Smooth muscle cell (in vitro differentiated cells): ENCODE results near the gene PDS5B. TPM values are rescaled to one million over a fixed set of nuclear protein-coding genes. Genes with fewer than 3 reads are reported as not detected.
A peak's percentile ranks its signal among the peaks of the same experiment; 100 is the strongest.

ENCODE experiments used
- DNase-seq: peaks from one replicate; lab custom pipeline; 2025; ENCODE audit not compliant: unreplicated experiment; lab: John Stamatoyannopoulos, UW
- H2AFZ ChIP-seq: fragments of 200-600 bp; sonication (generic); 2 replicates; pipeline ENCODE4 v1.6.0; 2016; ENCODE audit warnings: antibody characterized with exemption, low read depth, mild to moderate bottlenecking
- H3F3A ChIP-seq: fragments of 200-600 bp; sonication (generic); 2 replicates; pipeline ENCODE4 v1.6.0; 2017; ENCODE audit warnings: antibody characterized with exemption, low read depth
- H3K27ac ChIP-seq: fragments of 200-600 bp; sonication (generic); 2 replicates; pipeline ENCODE4 v1.5.1; 2016; ENCODE audit warnings: low read depth, mild to moderate bottlenecking
- H3K27me3 ChIP-seq: fragments of 200-600 bp; sonication (generic); 2 replicates; pipeline ENCODE4 v1.6.1; 2016; ENCODE audit warnings: low read depth, mild to moderate bottlenecking
- H3K36me3 ChIP-seq: fragments of 200-600 bp; sonication (generic); 2 replicates; pipeline ENCODE4 v1.5.1; 2016; ENCODE audit warnings: low read depth
- H3K4me1 ChIP-seq: fragments of 200-600 bp; sonication (generic); 2 replicates; pipeline ENCODE4 v1.5.1; 2016; ENCODE audit warnings: low read depth
- H3K4me2 ChIP-seq: fragments of 200-600 bp; sonication (generic); 2 replicates; pipeline ENCODE4 v1.6.0; 2016; ENCODE audit warnings: mild to moderate bottlenecking
- H3K4me3 ChIP-seq: fragments of 200-600 bp; sonication (generic); 2 replicates; pipeline ENCODE4 v1.5.1; 2016; ENCODE audit warnings: mild to moderate bottlenecking
- H3K79me2 ChIP-seq: fragments of 200-600 bp; sonication (generic); 2 replicates; pipeline ENCODE4 v1.6.0; 2016; ENCODE audit warnings: low read depth, mild to moderate bottlenecking
- H3K9ac ChIP-seq: fragments of 200-600 bp; sonication (generic); 2 replicates; pipeline ENCODE4 v1.6.0; 2016; ENCODE audit warnings: low read depth
- H3K9me3 ChIP-seq: fragments of 200-600 bp; sonication (generic); replicated peaks from 2 replicates; pipeline ENCODE4 v1.5.1; 2016; ENCODE audit warnings: low read depth
- H4K20me1 ChIP-seq: fragments of 200-600 bp; sonication (generic); 2 replicates; pipeline ENCODE4 v1.6.0; 2016; ENCODE audit warnings: low read depth
- CTCF ChIP-seq: fragments of 200-600 bp; sonication (generic); IDR thresholded peaks from 2 replicates; pipeline ENCODE4 v1.5.1; 2017; ENCODE audit warnings: borderline replicate concordance, mild to moderate bottlenecking, antibody characterized with exemption; ENCODE audit not compliant: insufficient read depth, poor library complexity, severe bottlenecking
- WGBS: methylation state at CpG from one replicate; pipeline ENCODE4 v1.1.7; 2016; ENCODE audit warnings: low lambda C conversion rate; 5-methylcytosine and 5-hydroxymethylcytosine counted together
- polyA plus RNA-seq: library from polyadenylated mRNA; unstranded; fragments of >200 nt; fragmentation: Nextera tagmentation; extraction: Ambion mirVana; gene quantifications from 2 replicates; pipeline ENCODE4 v1.2.1, GENCODE V29; 2016
- total RNA-seq: library from RNA; depleted of rRNA; stranded (reverse); fragments of >200 nt; gene quantifications from 2 replicates; pipeline ENCODE4 v1.2.3, GENCODE V29; 2014

PDS5B gene
- total and polyA plus RNA-seq, 2 experiments from 2014 or later, result 20.5 to 38.9 TPM

GRCh38 chr13:32779119-32779518, 192.9 kb downstream of the PDS5B start:
- DNase-seq, result no peak

DNA sequence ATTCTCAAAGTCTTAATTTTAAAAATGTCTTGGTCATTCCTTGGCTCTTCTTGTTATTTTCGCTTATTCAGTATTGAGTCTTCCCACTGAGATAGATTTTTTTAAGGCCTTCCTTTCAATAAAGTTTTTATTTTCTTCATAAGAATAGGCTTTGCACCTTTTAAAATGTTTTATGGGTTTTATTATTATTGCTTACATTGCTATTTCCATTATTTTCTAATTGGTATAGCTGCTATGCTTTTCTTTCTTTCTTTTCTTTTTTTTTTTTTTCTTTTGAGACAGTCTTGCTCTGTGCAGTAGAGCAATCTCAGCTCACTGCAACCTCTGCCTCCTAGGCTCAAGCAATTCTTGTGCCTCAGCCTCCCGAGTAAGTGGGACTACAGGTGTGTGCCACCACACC, 195.7 kb downstream of the PDS5B start:
- Histone ChIP-seq H3K9me3 (no peaks in the 10 kb centered on the region), H3K9ac (no peak overlapping the region), H3K36me3 (peaks cover 11% of the 10 kb centered on the region), H3K79me2 (no peaks in the 10 kb centered on the region), H3K4me3 (no peak overlapping the region), H3K4me1 (no peaks in the 10 kb centered on the region), H4K20me1 (no peaks in the 10 kb centered on the region), H3K27me3 (no peaks in the 10 kb centered on the region), H3F3A (no peaks in the 10 kb centered on the region), H2AFZ (no peak overlapping the region), H3K4me2 (no peak overlapping the region), H3K27ac (peak overlapping the region; percentile 64)
- no peak for DNase-seq
- no peak for TF ChIP-seq CTCF
- WGBS, result 99% methylated on average over 2 of the region's 2 CpGs

More at GRCh38 chr13:32779119-32779518, 192.9 kb downstream of the PDS5B start:
- H3K4me1 ChIP-seq, result no peaks in the 10 kb centered on the region
- H4K20me1 ChIP-seq, result no peaks in the 10 kb centered on the region
- H3K9ac ChIP-seq, result no peak overlapping the region
- no peaks in the 10 kb centered on the region for H3K9me3 ChIP-seq
- no peaks in the 10 kb centered on the region for H3K27me3 ChIP-seq
- no peak overlapping the region for H3K4me2 ChIP-seq
- no peak overlapping the region for H3K27ac ChIP-seq
- H3K79me2 ChIP-seq, result no peaks in the 10 kb centered on the region
- no peak overlapping the region for H2AFZ ChIP-seq
- peaks cover 17% of the 10 kb centered on the region for H3K36me3 ChIP-seq
- TF ChIP-seq CTCF, result no peak
- no peak overlapping the region for H3K4me3 ChIP-seq
- H3F3A ChIP-seq, result no peaks in the 10 kb centered on the region

- Histone ChIP-seq H4K20me1 (no peaks in the 10 kb centered on the region), H3K4me1 (no peaks in the 10 kb centered on the region), H3K27ac (peak overlapping the region; percentile 64), H3K79me2 (no peaks in the 10 kb centered on the region), H3F3A (no peaks in the 10 kb centered on the region), H3K9ac (no peak overlapping the region), H3K36me3 (peaks cover 10% of the 10 kb centered on the region), H3K4me2 (peak overlapping the region; percentile 50), H3K9me3 (no peaks in the 10 kb centered on the region), H2AFZ (no peak overlapping the region), H3K4me3 (no peak overlapping the region), H3K27me3 (no peaks in the 10 kb centered on the region)
- 18% methylated on average over 3 of the region's 3 CpGs for WGBS
- no peak for TF ChIP-seq CTCF
- DNase-seq, result no peak
These were observed 196.8 kb downstream of the PDS5B start for GRCh38 chr13:32783067-32783466.

DNA sequence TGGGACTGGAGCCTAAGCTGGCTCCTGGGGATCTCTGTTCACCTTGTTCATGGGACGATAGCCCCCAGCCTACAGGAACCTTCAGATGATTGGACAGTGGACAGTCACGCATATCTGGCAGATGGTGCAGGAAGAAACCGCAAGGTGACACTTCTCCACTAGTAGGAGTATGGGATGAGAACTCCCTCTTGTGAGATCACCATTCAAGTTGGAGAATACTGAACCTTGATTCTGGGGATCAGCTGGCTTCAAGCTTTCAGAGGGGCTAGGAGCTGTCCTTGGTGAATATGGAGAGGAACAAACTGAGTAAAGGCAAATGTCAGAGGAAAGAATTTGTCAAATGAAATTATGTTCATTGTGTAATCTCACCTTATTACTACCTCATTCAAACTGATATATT, 204.5 kb downstream of the PDS5B start:
- Histone ChIP-seq H3K4me3 (no peak overlapping the region), H3F3A (no peaks in the 10 kb centered on the region), H3K27me3 (no peaks in the 10 kb centered on the region), H3K9me3 (no peaks in the 10 kb centered on the region), H2AFZ (no peak overlapping the region), H3K4me2 (no peak overlapping the region), H3K79me2 (no peaks in the 10 kb centered on the region), H3K9ac (no peak overlapping the region), H4K20me1 (no peaks in the 10 kb centered on the region), H3K27ac (no peak overlapping the region), H3K36me3 (no peaks in the 10 kb centered on the region), H3K4me1 (no peaks in the 10 kb centered on the region)
- no peak for TF ChIP-seq CTCF
- 96% methylated on average over 3 of the region's 3 CpGs for WGBS
- no peak for DNase-seq
